HG03060 (cell line): Measurements from ENCODE around the gene PAN3.
"Not testable (repeated sequence)": the region's sequence is repeated elsewhere in the genome, so short reads cannot be mapped to it uniquely, and the experiment has no call there.

ENCODE experiments used
- ATAC-seq: cut with Tn5 transposase; IDR thresholded peaks from one replicate; pipeline ENCODE4 v1.9.1; 2021; ENCODE audit warnings: low read depth, moderate number of reproducible peaks; ENCODE audit not compliant: unreplicated experiment

The PAN3 gene

DNA sequence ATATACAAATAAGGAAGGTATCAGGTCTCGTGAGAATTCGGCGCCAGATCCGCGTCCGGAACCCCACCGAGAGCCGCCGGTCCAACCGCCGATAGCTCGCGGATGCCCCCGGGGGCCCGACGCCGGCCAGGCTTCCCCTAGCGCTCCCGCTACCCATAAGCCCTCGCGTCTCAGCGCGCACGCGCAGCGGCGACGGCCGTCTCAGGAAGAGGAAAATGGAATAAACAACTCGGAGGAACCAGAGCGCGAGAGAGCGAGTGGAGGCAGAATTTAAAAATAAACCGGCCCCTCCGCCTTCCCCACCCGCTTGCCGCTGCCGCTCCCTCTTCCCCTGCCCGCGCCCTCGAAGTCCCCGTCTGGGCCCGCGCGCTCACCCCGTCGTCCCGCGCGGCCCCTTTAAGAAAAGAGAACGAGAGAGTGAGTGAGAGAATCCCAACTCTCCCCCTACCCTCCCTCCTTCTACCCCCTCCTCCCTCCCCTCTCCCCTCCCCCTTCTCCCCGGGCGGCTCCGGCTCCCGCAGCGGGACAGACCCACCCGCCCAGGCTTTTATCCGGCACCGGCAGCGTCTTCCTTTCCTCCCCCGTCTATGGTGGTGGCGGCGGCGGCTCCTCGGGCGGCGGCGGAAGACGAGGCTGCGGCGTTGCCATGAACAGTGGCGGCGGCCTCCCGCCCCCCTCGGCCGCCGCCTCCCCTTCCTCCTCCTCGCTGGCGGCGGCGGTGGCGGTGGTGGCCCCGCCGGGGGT lies at the start of gene PAN3:
TSS of gene PAN3 (plus strand) at position 534 of the 744 bp plus-strand sequence. CDS start at position 647, 113 bp downstream.
- ATAC-seq, result no peak

DNA sequence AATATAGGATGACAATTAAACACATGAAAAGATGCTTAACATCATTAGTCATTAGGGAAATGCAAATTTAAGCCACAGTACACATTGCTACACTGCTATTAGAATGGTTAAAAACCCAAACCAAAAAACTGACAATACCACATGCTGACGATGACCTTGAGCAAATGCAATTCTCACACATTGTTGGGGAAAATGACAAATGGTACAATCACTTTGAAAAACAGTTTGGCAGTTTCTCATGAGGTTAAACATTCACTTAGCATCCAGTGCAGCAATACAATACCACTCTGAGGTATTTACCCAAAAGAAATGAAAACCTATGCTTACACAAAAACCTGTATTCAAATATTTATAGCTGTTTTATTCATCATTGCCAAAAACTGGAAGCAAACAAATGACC lies 49.3 kb upstream of the PAN3 start:
- no peak for ATAC-seq

GRCh38 chr13:28092431-28092830 lies 45.9 kb upstream of the PAN3 start:
- ATAC-seq, result no peak

- ATAC-seq, result no peak
Observed at GRCh38 chr13:28093881-28094280, 44.5 kb upstream of the PAN3 start.

DNA sequence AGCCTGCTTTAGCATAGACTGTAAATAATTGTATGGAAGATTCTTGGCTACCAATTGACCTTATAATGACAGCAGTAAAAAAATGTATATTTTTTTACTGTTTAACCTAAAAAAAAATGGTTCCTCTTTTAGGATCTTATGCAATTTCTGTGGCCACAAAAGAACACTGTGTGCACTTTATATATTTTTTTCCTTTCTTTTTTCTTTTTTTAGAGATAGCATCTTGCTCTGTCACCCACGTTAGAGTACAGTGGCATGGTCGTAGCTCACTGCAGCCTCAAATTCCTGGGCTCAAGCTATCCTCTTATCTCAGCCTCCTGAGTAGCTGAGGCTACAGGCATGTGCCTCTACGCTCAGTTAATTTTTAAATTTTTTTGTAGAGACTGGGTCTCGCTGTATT lies 44.0 kb upstream of the PAN3 start:
- ATAC-seq, result no peak

GRCh38 chr13:28097503-28097902 lies 40.8 kb upstream of the PAN3 start:
- no peak for ATAC-seq

- no peak for ATAC-seq
Observed at GRCh38 chr13:28099396-28100149, 38.8 kb upstream of the PAN3 start.

DNA sequence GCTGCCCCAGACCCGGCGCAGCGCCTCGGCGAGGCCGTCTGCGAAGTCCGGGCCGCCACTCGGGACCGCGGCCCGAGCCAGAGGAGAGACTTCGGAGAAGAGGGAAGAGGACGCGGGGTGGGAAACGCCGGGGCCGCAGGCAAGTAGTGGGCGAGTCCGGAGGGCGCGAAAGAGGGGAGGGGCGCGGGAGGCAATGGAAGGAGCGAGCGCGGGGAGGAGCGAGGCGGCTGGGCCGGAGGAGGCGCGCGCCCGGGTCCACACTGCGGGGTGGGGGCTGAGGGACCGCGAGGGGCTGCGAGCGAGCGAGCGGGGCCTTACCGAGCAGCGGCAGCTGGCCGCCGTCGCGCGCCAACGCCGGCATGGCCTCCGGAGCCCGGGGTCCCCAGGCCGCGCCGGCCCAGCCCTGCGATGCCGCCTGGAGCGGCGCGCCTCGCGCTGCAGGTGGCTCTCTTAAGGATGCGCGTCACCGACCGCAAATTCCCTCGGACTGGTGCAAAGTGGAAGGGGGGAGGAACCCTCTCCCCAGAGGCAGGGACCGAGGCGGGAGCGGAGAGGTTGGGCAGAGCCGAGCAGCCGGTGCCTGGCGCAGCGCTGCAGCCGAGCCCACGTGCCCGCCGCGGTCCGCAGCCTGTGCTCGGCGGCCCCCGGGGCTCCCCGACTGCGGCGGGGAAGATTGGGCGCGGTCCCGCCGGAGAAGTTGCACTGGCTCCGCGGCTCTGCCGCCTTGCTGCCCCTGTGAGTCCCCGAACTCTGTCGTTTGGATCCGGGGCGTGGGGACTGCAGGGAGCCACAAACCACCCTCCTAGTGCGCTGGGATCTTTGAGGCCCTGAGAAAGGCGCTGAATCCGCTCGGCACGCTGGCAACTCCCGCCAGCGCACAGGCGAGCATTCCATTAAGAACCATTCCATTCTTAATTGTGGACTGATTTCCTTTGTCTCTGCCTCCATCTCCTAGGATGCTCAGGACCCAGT lies 37.9 kb upstream of the PAN3 start, which contains the start of gene FLT3:
TSS of gene FLT3 (minus strand) at position 427 of the 972 bp plus-strand sequence. CDS start at position 361, 66 bp downstream.
- no peak for ATAC-seq

DNA sequence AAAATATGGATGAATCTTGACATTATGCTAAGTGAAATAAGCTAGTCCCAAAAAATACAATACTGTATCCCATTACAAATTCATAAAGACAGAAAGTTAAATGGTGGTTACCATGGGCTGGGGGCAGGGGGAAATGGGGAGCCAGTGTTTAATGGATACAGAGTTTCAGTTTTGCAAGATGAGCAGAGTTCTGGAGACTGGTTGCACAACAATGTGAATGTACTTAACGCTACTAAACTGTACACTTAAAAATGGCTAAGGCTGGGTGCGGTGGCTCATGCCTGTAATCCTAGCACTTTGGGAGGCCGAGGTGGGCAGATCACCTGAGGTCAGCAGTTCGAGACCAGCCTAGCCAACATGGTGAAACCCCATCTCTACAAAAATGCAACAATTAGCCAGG lies 36.5 kb upstream of the PAN3 start:
- ATAC-seq, result not testable (repeated sequence)

DNA sequence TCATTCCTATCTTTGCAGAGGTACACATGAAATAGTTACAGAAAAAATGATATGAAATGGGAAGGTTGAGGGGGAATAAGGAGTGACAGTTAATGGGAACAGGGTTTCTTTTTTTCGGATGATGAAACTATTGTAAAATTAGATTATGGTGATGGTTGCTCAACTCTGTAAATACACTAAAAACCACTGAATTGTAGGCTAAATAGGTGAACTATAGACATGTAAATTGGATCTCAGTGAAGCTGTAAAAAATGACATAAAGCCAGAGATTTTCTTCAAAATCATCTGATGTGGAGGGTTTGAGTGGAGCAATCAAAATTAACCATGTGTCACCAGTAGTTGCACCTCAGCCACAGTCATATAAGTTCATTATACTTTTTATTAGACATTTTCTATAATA lies 31.4 kb upstream of the PAN3 start:
- ATAC-seq, result no peak

- no peak for ATAC-seq
Observed at GRCh38 chr13:28110414-28110813, 27.9 kb upstream of the PAN3 start.

- ATAC-seq, result no peak
Observed at GRCh38 chr13:28116736-28117135, 21.6 kb upstream of the PAN3 start.

- no peak for ATAC-seq
Observed at GRCh38 chr13:28117689-28118377, 20.5 kb upstream of the PAN3 start.

GRCh38 chr13:28120317-28120716 lies 18.0 kb upstream of the PAN3 start:
- no peak for ATAC-seq

- ATAC-seq, result no peak
Observed at GRCh38 chr13:28121224-28121623, 17.1 kb upstream of the PAN3 start.

DNA sequence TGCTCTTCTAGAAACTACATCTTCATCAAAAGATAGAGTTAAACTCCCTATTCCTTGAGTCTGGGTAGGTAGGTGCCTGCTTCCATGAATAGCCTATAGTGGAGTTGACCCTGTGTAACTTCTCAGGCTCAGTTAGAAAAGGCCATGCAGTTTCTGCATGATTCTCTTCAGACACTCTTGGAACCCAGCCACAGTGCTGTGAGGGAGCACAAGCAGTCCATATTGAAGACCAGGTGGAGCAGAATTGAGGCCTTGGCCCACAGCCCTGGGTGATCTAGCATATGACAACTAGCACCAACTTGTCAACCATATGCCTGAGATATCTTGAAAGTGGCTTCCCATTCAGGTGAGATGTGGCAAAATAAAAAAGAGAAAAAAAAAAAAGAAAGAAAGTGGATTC lies 10.3 kb upstream of the PAN3 start:
- ATAC-seq, result no peak

DNA sequence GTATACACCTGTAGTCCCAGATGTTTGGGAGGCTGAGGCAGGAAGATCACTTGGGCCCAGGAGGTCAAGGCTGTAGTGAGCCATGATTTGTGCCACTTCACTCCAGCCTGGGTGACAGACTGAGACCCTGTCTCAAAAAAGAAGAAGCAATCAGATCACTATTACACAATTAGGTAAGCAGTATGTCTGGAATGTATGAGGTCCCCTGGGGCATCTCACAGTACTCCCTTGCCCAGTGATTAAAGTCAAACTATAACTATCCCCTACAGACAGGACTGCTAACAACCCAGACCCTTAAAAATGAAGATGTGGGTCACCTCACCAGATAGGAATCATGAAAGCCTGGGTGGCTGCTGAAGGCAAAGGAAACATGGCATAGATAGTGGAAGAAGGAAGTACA lies 9.4 kb upstream of the PAN3 start:
- no peak for ATAC-seq

- ATAC-seq, result no peak
Observed at GRCh38 chr13:28129911-28130693, 8.2 kb upstream of the PAN3 start.

GRCh38 chr13:28131646-28132045 lies 6.7 kb upstream of the PAN3 start:
- no peak for ATAC-seq
